Natural killer cell (primary cell): ENCODE results near the gene NFKBIE. TPM values are rescaled to one million over a fixed set of nuclear protein-coding genes. Genes with fewer than 3 reads are reported as not detected.

Experiments used
- ATAC-seq, 3 donors: fragments of 150-1000 bp in 2 of 3; fragments of 200-7000 bp in 1 of 3; cut with Tn5 transposase; 1 replicate in 1 of 3; 2 replicates in 2 of 3; pipeline ENCODE4 v1.10.0; 2021; ENCODE audit warnings: mild to moderate bottlenecking in 2 of 3, moderate library complexity in 2 of 3
- DNase-seq, 2 donors: peaks; one replicate each; pipeline versions ENCODE4 v3.0.0 to v3.0.0-alpha.2; 2013 to 2021; ENCODE audit warnings: mixed read lengths in 1 of 2
- H3K27ac ChIP-seq: one replicate; pipeline ENCODE4 v1.5.1; 2013; ENCODE audit warnings: mild to moderate bottlenecking, low read length
- H3K27me3 ChIP-seq: one replicate; pipeline ENCODE4 v1.6.1; 2013; ENCODE audit warnings: low read length; ENCODE audit not compliant: control insufficient read depth, insufficient read depth
- H3K36me3 ChIP-seq: one replicate; pipeline ENCODE4 v1.6.1; 2013; ENCODE audit warnings: low read length; ENCODE audit not compliant: control insufficient read depth, insufficient read depth
- H3K4me1 ChIP-seq: one replicate; pipeline ENCODE4 v1.6.1; 2013; ENCODE audit warnings: low read length; ENCODE audit not compliant: control insufficient read depth, insufficient read depth
- H3K4me3 ChIP-seq: one replicate; pipeline ENCODE4 v1.5.1; 2013; ENCODE audit warnings: low read length
- H3K9me3 ChIP-seq: one replicate; pipeline ENCODE4 v1.6.1; 2013; ENCODE audit warnings: low read length; ENCODE audit not compliant: control insufficient read depth, insufficient read depth
- H3K27ac Mint-ChIP-seq, 2 donors: one replicate each; pipeline ENCODE4 v1.8.0; 2022; ENCODE audit warnings: mild to moderate bottlenecking in 2 of 2, mixed read lengths in 2 of 2, moderate library complexity in 1 of 2
- H3K27me3 Mint-ChIP-seq, 2 donors: one replicate each; pipeline ENCODE4 v1.8.0; 2022; ENCODE audit warnings: low read depth in 2 of 2, mixed read lengths in 2 of 2
- H3K36me3 Mint-ChIP-seq: one replicate; pipeline ENCODE4 v1.8.0; 2022; ENCODE audit warnings: mixed read lengths
- H3K4me1 Mint-ChIP-seq, 2 donors: one replicate each; pipeline ENCODE4 v1.8.0; 2022; ENCODE audit warnings: mixed read lengths in 2 of 2
- H3K4me3 Mint-ChIP-seq: one replicate; pipeline ENCODE4 v1.8.0; 2022; ENCODE audit warnings: mild to moderate bottlenecking, moderate library complexity, mixed read lengths
- H3K9me3 Mint-ChIP-seq, 2 donors: one replicate each; pipeline ENCODE4 v1.8.0; 2022; ENCODE audit warnings: mixed read lengths in 2 of 2
- WGBS: methylation state at CpG from one replicate; pipeline ENCODE4 v1.1.7; 2013; ENCODE audit warnings: missing lambda C conversion rate; ENCODE audit not compliant: insufficient coverage; 5-methylcytosine and 5-hydroxymethylcytosine counted together
- intact Hi-C: fragments of 100-400 bp; cut with micrococcal nuclease; formaldehyde crosslinking; loops from one replicate; pipeline ENCODE4 v1.14.2; 2022
- total RNA-seq, 4 donors: library from RNA; stranded (reverse); fragments of 120-200 nt in 1 of 4; gene quantifications; one replicate each; pipeline versions ENCODE4 v1.2.3 to v1.2.4, GENCODE V29; 2013 to 2022
- TF ChIP-seq, protein P1 (sequence below): fragments of 200-600 bp; IDR thresholded peaks from one replicate; pipeline ENCODE4 v1.8.0; 2022; ENCODE audit warnings: antibody characterized with exemption

The NFKBIE gene
- total RNA-seq, 3 donors from 2014 or later (not counting 1 experiment from before 2014, with no cell fraction given) = 44.9 to 61.5 (median 56.4) TPM

DNA sequence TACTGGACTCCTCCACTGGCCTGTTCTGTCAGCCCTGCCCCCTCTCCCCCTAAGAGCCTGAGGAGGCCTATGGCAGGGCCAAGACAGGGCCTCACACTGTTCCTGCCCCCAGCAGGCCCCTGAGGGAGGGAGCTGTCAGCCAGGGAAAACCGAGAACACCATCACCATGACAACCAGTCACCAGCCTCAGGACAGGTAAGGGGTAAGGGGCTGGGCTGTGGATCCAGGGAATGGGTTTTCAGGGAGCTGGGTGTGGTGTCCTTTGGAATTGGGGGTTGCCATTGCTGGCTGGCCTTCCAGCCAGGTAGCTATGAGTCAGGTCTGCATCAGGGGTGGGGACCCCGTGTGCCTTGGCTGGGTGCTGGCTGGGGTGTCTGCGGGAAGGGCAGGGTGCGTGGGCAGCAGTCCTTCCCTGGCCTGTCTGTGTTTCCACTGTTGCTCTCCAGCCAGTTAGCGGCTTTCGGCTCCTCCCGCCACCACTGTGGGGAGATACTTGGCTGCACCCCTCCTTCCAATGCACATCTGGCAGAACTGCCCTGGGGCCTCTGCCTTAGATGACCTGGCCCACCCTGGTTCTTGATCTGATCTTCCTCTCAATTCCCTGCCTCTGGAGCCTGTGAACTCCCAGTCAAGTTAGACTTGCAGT is 38.1 kb downstream of the NFKBIE start:
- WGBS = 98% methylated on average over 7 of the region's 7 CpGs
- intact Hi-C loops = no loop called here
- DNase-seq = no peak
- ATAC-seq = no peak
- Histone ChIP-seq H3K36me3 (no peaks in the 10 kb centered on the region), H3K4me3 (no peak overlapping the region), H3K9me3 (no peaks in the 10 kb centered on the region), H3K27ac (no peak overlapping the region), H3K27me3 (no peaks in the 10 kb centered on the region), H3K4me1 (peaks cover 15% of the 10 kb centered on the region)
- Mint-ChIP-seq H3K4me3 (no peak overlapping the region), H3K27ac (no peak overlapping the region), H3K36me3 (no peaks in the 10 kb centered on the region), H3K27me3 (no peaks in the 10 kb centered on the region), H3K4me1 (peaks cover 16 to 20% of the 10 kb centered on the region in 2 donors), H3K9me3 (no peaks in the 10 kb centered on the region)
- TF ChIP-seq, protein P1, sequence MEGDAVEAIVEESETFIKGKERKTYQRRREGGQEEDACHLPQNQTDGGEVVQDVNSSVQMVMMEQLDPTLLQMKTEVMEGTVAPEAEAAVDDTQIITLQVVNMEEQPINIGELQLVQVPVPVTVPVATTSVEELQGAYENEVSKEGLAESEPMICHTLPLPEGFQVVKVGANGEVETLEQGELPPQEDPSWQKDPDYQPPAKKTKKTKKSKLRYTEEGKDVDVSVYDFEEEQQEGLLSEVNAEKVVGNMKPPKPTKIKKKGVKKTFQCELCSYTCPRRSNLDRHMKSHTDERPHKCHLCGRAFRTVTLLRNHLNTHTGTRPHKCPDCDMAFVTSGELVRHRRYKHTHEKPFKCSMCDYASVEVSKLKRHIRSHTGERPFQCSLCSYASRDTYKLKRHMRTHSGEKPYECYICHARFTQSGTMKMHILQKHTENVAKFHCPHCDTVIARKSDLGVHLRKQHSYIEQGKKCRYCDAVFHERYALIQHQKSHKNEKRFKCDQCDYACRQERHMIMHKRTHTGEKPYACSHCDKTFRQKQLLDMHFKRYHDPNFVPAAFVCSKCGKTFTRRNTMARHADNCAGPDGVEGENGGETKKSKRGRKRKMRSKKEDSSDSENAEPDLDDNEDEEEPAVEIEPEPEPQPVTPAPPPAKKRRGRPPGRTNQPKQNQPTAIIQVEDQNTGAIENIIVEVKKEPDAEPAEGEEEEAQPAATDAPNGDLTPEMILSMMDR = no peak

DNA sequence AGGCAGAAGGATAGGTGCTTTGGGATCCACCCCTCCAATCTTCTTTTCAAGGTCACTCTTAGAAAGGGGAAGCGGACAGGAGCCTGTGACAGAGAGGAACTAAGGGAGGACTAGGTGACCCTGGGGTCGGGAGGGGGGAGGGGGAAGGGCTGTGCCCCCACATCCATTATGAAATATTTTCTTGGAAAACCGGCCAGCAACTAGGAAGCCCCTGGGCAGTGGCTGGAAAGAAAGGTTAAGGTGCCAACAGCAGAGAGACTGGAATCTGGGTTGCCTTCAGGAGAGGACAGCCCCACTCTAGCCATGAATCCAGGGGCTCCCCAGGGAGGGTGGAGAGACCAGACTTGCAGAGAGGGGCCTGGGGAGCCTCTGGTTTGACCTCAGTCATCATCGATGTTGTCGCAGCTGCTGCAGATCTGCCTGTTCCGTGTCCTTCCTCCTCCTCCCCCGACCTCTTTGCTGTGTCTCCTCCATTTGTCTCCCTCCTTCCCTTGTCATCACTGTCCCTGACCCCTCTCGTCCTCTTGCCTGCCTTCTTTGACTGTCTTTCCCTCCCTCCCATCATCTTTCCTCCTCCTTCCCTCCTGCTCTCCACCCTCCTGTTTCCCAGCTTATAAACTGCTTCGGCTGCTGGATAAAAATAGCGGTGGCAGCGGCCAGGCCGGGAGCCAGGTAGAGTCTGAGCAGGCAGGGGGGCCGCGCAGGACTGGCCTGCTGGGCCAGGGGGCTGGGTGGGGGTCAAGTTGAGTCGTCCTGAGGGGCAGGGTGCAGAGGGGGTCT is 38.8 kb downstream of the NFKBIE start:
- H3K4me3 ChIP-seq = no peak overlapping the region
- Mint-ChIP-seq H3K36me3 (no peaks in the 10 kb centered on the region), H3K27ac (no peak overlapping the region), H3K9me3 (no peaks in the 10 kb centered on the region), H3K4me3 (no peak overlapping the region), H3K27me3 (no peaks in the 10 kb centered on the region), H3K4me1 (peaks cover 16 to 23% of the 10 kb centered on the region in 2 donors)
- intact Hi-C loops = no loop called here
- no peak overlapping the region for H3K27ac ChIP-seq
- DNase-seq = no peak
- peaks cover 19% of the 10 kb centered on the region for H3K4me1 ChIP-seq
- no peaks in the 10 kb centered on the region for H3K36me3 ChIP-seq
- 87% methylated on average over 15 of the region's 15 CpGs for WGBS
- no peaks in the 10 kb centered on the region for H3K27me3 ChIP-seq
- ATAC-seq = no peak
- TF ChIP-seq, protein P1 = no peak
- H3K9me3 ChIP-seq = no peaks in the 10 kb centered on the region

DNA sequence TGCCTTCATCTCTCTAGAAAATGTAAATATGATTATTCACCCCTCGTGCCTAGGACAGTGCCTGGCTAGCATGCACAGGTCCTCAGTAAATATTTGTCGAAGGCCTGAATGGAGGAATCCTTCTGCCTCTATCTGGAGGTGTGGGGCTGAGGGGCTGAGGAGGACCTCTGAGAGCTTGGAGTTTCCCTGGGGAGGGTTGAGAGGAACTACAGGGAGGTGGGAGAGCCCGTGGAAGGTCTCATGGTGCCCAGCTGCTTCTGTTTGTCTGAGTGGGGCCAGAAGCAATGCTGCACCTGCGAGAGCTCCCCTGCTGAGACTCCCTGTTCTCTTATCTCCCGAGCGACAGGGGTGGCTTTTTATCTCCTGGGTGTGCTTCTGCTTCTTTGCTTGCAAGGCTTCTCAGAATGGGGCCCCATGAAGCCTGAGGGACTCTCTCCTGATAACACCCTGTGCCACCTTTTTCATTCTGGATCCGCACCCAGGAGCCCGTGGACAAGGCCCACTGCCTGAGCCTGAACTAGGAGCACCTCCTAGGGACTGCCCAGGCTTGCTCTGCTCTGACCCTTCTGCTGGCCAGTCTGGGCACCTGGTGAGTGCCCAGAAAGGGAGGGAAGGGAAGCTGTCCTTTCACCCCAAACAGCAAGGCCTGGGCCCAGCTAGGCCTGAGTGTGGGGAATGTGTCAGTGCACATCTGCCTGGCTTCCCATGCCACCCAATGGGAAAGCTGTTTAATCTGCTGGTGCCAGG is 39.6 kb downstream of the NFKBIE start:
- peaks cover 19% of the 10 kb centered on the region for H3K4me1 ChIP-seq
- no peaks in the 10 kb centered on the region for H3K36me3 ChIP-seq
- no peak for DNase-seq
- Mint-ChIP-seq H3K9me3 (no peaks in the 10 kb centered on the region), H3K4me1 (peaks cover 16 to 29% of the 10 kb centered on the region in 2 donors), H3K4me3 (no peak overlapping the region), H3K27ac (no peak overlapping the region), H3K36me3 (no peaks in the 10 kb centered on the region), H3K27me3 (no peaks in the 10 kb centered on the region)
- ATAC-seq = no peak
- H3K9me3 ChIP-seq = no peaks in the 10 kb centered on the region
- intact Hi-C loops = no loop called here
- TF ChIP-seq, protein P1 = no peak
- H3K4me3 ChIP-seq = no peak overlapping the region
- WGBS = 81% methylated on average over 8 of the region's 8 CpGs
- H3K27me3 ChIP-seq = no peaks in the 10 kb centered on the region
- H3K27ac ChIP-seq = no peak overlapping the region
